NCI-H187 treated with DMSO at 0.1 percent for 48 hours (cell line): ENCODE data around the gene PSME2.

ENCODE experiments used
- DNase-seq: peaks from one replicate; lab custom pipeline; 2025; lab: John Stamatoyannopoulos, UW

Gene PSME2

GRCh38 chr14:24179294-24179960 lies 33.0 kb upstream of the PSME2 start:
- DNase-seq = no peak

- no peak for DNase-seq
These were observed 32.2 kb upstream of the PSME2 start for GRCh38 chr14:24178399-24179178.

- DNase-seq = no peak
These were observed 31.5 kb upstream of the PSME2 start for GRCh38 chr14:24177891-24178290.

- DNase-seq = no peak
These were observed 30.8 kb upstream of the PSME2 start for GRCh38 chr14:24177041-24177825.

- DNase-seq = no peak
These were observed 30.2 kb upstream of the PSME2 start for GRCh38 chr14:24176599-24176998.

- DNase-seq = no peak
These were observed 26.5 kb upstream of the PSME2 start for GRCh38 chr14:24172871-24173281.

GRCh38 chr14:24172261-24172860 lies 26.0 kb upstream of the PSME2 start:
- DNase-seq = no peak

- peak; percentile 97 for DNase-seq
These were observed 25.2 kb upstream of the PSME2 start, which contains the start of gene REC8 for GRCh38 chr14:24171422-24172260. REC8 (plus strand) TSS chr14:24172080; CDS start chr14:24172553, 473 bp downstream.

- no peak for DNase-seq
These were observed 21.2 kb upstream of the PSME2 start for GRCh38 chr14:24167469-24168114.

- DNase-seq = no peak
These were observed 19.4 kb upstream of the PSME2 start for GRCh38 chr14:24165785-24166184.

- no peak for DNase-seq
These were observed 18.1 kb upstream of the PSME2 start for GRCh38 chr14:24164518-24164991.

- no peak for DNase-seq
These were observed 15.7 kb upstream of the PSME2 start for GRCh38 chr14:24162093-24162492.

- DNase-seq = peak; percentile 74
These were observed 14.7 kb upstream of the PSME2 start, which contains the start of gene IRF9 for GRCh38 chr14:24160850-24161804. IRF9 (plus strand) TSS chr14:24161265; CDS start chr14:24162145, 880 bp downstream.

- DNase-seq = no peak
These were observed 14.1 kb upstream of the PSME2 start for GRCh38 chr14:24160499-24160849.

- DNase-seq = no peak
These were observed 13.5 kb upstream of the PSME2 start for GRCh38 chr14:24159777-24160498.

- no peak for DNase-seq
These were observed 10.9 kb upstream of the PSME2 start for GRCh38 chr14:24157331-24157730.

- DNase-seq = no peak
These were observed 10.4 kb upstream of the PSME2 start for GRCh38 chr14:24156840-24157239.

- no peak for DNase-seq
These were observed 8.7 kb upstream of the PSME2 start for GRCh38 chr14:24155100-24155499.
